B cell (primary cell): ENCODE data around the gene FFAR2.

Experiments
- EZH2 ChIP-seq: IDR thresholded peaks from 2 replicates; pipeline ENCODE4 v1.6.1; 2012; ENCODE audit warnings: borderline replicate concordance, low read depth, mild to moderate bottlenecking, moderate library complexity, low read length; ENCODE audit not compliant: insufficient read depth, poor library complexity, severe bottlenecking
- TF ChIP-seq, protein P1 (sequence below): fragments of 200-600 bp; IDR thresholded peaks from one replicate; pipeline ENCODE4 v1.8.0; 2022; ENCODE audit warnings: antibody characterized with exemption, mild to moderate bottlenecking

DNA sequence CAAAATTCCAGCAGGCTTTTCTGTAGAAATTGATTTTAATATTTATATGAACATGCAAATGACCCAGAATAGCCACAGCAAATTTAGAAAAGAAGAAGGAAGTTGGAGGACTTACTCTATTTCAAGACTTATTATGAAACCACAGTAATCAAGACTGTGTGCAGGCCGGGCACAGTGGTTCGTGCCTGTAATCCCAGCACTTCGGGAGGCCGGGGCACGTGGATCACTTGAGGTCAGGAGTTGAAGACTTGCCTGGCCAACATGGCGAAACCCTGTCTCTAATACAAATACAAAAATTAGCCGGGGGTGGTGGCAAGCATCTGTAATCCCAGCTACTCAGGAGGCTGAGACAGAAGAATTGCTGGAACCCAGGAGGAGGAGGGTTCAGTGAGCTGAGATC, 6.0 kb upstream of the FFAR2 start:
- TF ChIP-seq, protein P1, sequence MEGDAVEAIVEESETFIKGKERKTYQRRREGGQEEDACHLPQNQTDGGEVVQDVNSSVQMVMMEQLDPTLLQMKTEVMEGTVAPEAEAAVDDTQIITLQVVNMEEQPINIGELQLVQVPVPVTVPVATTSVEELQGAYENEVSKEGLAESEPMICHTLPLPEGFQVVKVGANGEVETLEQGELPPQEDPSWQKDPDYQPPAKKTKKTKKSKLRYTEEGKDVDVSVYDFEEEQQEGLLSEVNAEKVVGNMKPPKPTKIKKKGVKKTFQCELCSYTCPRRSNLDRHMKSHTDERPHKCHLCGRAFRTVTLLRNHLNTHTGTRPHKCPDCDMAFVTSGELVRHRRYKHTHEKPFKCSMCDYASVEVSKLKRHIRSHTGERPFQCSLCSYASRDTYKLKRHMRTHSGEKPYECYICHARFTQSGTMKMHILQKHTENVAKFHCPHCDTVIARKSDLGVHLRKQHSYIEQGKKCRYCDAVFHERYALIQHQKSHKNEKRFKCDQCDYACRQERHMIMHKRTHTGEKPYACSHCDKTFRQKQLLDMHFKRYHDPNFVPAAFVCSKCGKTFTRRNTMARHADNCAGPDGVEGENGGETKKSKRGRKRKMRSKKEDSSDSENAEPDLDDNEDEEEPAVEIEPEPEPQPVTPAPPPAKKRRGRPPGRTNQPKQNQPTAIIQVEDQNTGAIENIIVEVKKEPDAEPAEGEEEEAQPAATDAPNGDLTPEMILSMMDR: no peak
- TF ChIP-seq EZH2: no peak
